ENCODE measurements around the gene MAML2.

Gene MAML2

DNA sequence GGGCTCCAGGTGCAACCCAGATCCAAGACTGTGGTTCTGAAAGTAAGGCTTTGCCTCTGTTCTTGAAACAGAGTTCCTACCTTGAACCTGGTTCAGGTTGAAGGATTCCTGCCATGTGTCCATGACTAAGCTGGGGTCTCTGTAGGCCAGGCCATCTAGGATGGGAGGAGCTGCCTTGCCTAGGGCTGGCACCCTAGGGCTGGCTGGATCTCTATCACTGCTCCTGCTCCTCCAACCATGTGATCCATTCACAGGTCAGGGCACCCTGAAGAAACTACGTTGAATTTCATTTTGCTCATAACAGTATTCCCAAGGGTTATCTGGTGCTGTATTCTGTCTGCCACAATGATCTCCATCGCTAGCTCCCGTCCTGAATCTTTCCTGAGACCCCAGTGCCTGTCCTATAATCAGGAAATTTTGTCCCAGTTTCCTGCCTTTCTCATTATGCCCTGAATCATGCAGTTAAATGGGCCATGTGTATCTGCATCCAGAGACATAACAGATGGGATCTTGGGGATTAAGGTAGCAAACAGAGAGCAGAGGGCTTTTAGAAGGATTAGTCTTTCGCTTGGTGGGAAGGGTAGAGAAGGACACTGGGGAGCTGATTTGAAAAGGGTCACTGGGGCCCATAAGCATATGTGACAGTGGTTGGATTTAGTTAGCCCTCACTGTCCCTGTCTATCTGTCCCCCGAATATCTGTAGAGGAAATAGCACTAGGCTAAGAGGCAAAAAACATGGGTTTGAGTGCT lies 320.9 kb downstream of the MAML2 start:
- DNase-seq: no peak

DNA sequence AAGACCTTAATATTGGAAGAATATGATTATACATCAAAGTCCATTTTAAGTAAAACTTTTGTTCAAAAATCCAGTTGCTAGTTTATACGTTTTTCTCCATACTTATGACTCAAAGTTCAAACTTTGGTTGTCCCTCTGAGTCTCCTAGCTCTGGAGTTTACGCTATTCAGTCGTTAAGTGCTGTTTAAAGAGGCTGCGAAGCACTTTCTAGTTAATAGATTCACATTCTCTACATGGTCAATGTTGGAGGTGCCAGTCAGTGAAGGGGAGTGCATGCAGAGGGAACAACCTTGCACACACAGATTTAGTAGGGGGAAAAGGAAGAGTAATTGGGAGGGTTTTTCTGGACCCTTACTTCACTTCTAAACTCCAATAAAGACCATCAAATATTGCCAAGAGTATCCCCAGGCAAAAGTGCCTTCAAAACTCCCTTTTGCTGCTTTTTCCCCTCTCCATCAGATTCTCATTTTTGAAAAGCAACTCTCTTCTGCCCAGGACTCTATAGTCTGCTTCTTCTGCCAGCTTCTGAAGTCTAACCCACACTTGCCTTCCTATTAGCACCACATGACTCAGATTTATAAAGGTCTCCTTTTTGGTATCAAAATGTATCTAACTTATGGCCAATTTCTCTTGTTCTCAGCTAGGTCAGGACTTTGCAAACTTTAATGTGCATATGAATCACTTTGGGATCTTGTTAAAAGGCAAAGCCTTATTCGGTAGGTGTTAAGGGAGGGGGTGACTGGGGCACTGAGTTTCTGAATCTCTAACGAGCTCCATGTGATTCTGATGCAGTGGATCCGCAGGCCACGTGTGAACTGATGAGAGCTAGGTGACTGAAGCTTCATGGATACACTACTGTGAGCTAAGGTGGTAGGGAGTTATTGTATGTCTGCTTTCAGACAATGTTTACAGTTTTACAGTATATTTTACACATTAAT lies 322.9 kb downstream of the MAML2 start:
- no peak for DNase-seq

DNA sequence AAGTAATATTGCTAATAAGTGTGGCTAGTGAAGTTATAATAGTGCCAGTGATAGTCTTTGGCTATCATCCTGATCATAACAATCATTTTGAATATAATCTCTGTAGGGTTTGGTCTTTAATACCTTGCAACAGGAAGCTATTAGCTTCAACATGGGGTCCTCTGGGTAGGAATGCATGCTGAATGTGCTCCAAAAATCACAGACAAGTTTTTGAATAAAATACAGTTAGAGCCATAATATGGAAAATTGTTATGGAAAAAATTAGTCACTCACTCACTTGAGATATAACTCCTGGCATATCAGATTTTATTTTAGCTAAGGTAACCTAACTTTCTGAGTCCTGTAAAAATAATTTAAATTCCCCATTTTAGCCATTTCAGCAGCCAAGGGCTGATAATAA lies 323.7 kb downstream of the MAML2 start:
- no peak for DNase-seq

DNA sequence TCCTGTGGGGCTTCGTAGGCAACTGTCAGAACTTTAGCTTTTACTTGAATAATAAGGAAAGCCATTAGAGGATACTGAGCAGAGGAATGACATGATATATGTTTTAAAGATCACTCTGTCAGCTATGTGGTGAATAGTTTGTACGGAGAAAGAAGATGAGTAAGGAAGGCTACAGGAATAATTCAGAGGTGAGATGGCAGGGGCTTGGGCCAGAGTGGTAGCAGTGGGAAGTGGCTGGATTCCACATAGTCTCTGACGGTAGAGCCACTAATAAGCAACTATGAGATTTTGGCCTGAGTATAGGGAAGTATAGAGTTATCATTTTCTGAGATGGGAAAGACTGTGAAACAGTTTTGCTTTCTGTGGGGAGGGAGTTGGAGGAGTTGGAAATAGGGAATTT lies 325.1 kb downstream of the MAML2 start:
- DNase-seq: no peak

DNA sequence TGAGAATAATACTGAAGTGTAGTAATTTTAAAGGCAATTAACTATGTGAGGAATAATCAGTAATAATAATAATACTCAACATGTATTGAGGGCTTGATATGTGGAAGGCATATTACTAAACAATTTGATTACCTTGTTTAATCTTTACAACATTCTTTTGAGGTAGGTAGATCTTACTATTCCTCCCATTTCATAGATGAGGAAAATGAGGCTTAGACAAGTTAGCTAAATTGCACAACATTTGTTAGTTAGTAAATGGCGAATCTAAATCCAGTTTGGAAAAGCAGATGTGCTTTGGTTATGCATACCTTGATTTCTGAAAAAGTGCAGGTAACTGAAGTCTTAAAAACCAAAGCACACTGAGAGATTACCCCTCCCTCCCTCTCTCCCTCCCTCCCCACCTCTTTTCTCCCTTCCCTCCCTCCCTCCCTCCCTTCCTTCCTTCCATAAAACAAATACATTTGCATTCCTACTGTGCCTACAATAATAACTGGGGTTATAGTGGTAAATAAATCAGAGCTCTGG lies 326.0 kb downstream of the MAML2 start:
- DNase-seq: no peak

DNA sequence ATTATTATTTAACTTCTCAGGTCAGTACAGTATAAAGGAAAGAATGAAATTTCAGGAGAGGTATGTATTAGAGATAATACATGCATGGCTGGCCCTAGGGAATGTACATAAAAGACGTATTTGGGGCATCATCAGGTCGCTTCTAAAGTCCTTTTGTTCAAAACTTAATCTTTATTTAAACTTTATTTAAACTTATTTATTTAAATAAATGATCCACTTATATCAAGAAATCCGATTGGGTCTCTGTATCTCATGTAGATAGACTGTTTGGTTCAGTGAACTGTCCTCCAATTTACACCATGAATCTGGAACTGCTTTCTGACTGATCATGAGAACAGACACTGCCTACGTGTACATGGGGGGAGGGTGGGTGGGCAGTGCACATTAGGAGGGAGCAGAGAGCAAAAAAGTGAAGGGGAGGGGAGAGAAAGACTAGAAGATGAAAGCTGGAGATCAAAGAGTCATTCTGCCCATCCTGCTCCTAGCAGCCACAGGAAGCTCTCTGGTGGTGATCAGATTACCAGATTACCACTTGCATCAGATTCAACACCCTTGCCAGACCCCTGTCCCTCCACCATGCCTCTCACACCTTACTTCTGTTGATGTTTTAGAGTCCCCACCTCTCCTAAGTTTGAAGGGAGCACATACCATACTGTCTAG lies 327.0 kb downstream of the MAML2 start:
- no peak for DNase-seq

DNA sequence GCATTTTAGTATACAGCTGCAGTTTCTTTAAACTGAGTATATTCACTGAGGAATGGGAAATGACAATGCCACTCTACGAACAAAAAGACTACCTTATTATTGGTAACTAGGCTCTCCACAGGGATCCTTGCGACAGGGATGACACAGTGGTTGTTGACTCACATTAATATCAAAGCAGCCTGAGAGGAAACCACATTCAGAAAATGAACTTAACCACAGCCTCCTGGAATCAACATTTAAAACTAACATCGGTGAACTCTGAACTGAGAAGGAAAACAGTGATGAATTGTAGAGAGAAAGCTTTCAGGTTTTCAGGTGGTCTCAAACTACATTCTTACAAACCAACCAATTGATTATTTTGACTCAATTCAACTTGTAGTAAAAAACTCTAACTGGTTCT lies 328.8 kb downstream of the MAML2 start:
- DNase-seq: no peak

DNA sequence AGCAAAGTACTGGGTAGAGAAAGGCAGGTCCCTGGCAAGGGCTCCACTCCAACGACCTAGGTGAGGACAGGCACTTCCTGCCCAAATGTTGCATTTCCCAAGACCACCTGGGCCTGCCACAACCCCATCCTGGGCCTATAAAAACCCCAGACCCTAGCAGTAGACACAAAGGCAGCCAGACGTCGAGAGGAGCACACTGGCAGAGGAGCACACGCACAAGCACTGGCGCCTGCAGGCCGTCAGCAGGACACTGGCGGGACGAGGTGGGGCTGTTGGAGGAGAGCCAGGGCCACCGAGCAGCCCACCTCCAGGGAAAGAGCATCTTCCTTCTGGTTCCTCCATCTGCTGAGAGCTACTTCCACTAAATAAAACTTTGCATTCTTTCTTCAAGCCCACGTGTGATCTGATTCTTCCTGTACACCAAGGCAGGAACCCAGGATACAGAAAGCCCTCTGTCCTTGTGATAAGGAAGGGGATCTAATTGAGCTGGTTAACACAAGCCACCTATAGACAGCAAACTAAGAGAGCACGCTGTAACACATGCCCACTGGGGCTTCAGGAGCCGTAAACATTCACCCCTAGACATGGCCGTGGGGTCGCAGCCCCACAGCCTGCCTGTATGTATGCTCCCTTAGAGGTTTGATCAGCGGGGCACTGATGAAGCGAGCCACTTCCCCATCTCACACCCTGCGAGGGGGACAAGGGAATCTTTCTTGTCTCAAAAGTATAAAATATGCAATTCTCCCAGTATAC lies 329.4 kb downstream of the MAML2 start:
- DNase-seq: no peak

DNA sequence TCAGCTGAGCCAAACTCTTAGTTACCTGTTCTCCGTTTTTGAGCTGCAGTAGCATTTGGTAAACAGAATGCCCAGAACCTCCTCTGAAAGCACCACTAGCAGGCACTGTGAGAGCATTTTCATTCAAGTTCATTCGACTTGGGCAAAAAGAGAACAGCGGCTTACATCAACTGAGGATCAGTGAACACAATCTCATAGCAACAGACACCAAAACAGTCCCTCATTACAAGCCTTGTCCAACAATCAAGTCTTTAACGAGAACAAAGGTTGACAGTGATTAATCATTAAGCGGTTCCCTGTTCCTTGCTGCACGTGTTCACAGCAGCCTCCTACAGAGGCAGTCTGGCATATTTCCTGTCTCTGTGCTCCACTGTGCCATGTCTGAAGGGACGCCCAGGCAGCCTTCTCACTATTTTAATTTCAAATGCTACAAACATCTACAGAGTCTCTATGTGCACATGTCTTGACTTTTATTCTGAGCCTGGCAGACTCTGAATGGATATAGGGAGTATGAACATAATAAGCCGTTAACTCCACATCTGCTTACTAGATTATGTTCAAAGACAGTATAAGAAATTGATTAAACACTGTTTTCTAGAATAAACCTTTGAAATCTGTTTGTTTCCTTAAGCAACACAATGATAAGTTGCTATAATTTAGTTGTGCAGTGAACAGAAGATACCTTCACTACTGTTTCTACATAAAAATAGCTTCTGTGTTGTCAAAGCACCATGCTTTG lies 330.7 kb downstream of the MAML2 start:
- DNase-seq: peak; percentile 95

DNA sequence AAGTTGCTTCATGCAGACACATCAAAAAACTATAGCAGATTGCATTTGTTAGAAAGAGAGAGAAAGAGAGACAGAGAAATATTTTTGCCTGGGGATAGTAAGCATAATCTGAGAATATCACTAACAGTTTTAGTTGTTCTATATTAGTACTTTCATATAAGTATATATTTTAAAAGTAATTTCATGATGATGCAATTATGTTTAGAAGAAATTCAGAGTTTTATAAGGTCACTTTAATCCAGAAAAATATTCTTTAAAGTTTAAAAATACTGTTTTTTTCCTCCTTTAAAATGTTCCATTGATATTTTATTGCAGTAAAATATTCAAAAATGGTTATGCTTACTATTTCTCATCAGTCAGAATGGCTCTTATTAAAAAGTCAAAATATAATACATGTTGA lies 332.3 kb downstream of the MAML2 start:
- no peak for DNase-seq

DNA sequence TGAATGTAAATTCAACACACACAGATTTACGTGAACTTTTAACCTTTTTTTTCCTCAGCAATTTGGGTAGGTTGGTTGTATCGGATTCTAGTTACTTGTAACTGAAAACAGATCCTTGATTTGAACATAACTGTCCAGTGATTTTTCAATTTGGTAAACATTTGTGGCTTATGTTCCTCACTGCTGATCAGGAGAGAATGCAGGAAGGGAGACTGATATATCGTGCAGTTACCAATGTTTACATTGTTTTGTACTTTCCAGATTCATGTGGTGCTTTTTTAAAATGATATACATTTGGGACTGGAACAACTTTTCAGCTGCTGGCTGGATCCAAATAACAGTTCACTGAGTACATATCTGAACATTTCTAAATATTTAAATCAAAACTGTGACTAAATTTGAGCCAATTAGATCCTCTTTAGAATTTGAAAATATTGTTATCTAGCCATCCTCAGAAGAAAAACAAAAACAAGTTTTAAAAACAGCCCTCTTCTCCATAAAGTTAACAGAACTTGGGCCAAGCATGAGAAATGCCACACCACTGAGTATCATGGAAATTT lies 334.8 kb downstream of the MAML2 start:
- no peak for DNase-seq

DNA sequence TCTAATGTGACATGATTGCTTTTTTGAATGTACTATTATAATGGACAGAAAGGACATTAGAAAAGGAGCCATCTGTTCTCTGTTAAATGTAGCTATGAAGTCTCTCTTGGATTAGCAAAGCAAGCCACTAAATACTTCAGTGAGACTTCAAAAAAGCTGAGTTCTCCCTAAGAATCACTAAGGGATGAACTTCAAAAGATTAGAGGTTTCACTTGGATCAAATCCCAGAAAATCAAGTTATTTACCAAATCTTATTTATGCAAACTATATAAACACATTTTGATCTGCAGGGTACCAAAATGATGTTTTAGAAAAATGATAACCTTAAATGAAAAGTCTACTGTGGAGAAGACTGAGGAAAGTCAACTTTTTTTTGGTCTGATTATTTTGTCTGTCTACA lies 337.0 kb downstream of the MAML2 start:
- DNase-seq: no peak

DNA sequence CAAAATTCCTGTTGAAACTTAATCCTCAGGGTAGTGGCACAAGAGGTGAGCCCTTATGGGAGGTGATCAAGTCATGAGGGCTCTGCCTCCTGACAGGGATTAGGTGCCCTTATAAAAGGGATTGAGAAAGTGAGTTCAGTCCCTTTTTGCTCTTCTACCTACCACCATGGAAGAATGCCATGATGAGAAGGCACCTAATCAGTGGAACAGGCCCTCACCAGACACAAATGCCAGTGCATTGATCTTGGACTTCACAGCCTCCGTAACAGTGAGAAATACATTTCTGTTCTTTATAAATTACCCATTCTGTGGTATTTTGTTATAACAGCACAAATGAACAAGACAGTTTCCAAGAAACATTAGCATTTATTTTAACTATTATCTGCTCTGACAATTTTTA lies 338.1 kb downstream of the MAML2 start:
- no peak for DNase-seq

DNA sequence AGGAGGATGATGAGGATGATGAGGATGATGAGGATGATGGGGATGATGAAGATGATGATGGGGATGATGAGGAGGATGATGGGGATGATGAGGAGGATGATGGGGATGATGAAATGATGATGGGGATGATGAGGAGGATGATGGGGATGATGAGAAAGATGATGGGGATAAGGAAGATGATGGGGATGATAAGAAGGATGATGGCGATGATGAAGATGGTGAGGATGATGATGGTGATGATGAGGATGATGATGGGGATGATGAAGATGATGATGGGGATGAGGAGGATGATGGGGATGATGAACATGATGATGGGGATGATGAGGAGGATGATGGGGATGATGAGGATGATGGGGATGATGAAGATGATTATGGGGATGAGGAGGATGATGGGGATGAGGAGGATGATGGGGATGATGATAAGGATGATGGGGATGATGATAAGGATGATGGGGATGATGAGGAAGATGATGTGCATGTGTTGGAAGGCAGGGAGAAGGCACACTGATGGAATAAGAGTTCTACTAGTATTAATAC lies 340.2 kb downstream of the MAML2 start:
- DNase-seq: no peak

DNA sequence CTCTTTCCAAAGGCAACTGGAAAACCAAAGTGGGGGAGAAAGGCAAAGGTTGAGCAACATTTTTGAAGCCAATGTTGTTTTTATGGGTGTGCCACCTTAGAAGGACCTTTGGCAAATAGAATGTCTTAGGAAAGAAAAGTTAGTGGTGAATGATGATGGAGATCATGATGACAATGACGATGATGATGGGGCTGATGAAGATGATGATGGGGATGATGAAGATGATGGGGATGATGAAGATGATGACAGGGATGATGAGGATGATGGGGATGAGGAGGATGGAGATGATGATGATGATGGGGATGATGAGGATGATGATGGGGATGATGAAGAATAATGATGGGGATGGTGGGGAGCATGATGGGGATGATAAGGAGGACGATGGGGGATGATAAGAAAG lies 340.7 kb downstream of the MAML2 start:
- no peak for DNase-seq

DNA sequence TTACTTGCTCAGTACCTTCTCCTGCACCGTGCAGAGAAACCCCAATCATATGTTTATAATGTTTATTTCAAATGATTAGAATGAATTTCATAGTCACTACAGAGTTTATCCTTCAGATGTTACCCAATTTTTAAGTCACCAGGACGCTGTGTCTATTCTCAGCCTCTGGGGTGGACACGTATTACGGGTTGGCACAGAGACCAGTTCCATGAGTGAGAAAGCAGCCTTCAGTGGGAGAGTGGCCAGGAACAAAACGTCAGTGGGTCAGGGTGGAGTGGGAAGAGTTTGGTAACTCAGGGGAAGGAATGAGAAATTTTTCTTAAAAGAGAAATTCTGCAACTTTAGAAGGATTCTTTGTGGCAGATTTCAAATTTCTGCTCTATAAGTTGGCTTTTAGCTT lies 342.0 kb downstream of the MAML2 start:
- no peak for DNase-seq

DNA sequence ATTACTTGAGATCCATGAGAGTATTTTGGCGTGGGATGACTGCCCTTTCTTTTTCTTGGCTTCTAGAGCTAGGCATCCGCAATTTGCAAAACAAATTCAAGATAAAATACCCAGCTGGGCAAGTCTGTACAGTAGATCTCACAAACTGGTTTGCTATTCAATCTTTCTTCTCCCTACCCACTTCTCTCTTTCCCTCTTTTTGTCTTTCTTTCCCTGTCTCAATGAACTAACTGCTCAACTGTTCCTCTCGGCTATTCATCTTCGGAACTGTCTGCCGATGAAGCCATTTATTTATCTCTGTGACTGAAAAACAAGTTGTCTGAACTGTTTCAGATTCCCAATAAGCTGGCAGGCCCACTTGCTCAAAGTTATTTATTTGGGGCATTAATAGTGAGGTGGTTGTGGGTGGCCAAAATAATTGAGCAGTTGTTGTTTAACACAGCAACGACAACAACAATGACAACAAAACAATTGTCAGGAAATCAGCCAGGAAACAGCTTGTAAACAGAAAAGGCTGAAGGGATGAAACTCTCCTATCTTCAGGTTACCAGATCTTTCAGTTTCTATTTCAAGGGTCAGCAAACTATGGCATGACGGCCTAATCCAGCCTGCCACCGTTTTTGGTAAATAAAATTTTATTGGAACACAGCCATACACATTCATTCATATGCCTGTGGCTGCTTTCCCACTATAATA lies 343.1 kb downstream of the MAML2 start:
- DNase-seq: no peak

DNA sequence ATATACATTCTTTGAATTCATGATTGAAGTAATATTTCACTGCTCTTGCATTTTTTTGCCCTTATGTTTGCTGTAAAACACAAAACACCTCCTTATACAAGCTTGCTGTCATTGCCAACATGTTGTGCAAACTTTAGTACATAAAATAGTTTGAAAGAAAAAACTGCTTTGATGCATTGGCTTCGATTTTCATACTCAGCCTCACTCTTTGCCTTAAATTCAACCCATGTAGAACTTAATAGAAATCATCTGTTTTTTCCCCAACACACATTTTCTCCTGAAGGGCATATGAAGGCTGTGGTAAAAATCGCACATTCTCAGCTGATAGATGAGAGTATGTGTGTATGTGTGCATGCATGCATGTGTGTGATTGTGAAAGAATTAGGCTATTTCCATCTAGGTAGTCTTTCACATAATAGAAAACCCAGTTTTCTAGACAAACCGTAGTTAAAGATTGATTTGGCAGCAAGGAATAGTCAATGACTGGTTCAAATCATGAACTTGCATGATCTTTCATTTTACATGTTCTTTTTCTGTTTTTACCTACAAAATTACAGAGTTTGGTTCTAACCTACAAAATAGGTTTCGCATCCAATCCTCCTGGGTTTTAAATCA lies 346.3 kb downstream of the MAML2 start:
- DNase-seq: no peak

DNA sequence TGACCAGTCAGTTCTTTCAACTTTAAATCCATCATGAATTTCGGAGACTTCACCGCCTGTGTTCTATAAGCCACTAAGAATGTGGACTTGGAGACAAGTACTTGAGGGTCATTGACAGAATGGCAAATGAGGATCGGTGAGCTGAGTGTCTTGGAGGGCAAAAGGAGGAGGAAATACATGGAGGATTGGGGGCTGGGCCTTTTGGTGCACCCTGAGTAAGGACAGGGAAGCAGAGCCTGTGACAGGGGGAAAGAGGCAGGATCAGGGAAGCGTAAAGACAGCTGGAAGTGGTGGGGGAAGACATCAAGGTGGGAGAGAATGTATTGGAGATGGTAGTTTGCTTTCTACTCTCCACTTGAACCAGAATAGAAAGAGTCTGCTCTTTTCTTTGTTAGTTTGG lies 348.7 kb downstream of the MAML2 start:
- DNase-seq: no peak
